Right atrium auricular region (tissue), 2 donors: Measurements from ENCODE around the gene IGSF21. TPM values are rescaled to one million over a fixed set of nuclear protein-coding genes. Genes with fewer than 3 reads are reported as not detected.

ENCODE experiments used
- DNase-seq: peaks from one replicate; pipeline ENCODE4 v3.0.0-alpha.2; 2019; ENCODE audit warnings: low spot score
- H3K27ac ChIP-seq, 2 donors: fragments of 200-600 bp; sonication (generic); 1 replicate in 1 of 2; 2 replicates in 1 of 2; pipeline ENCODE4 v1.5.1; 2016 to 2019
- H3K27me3 ChIP-seq, 2 donors: fragments of 200-600 bp; sonication (generic); one replicate each; pipeline versions ENCODE4 v1.5.1 to v1.6.0; 2017 to 2019
- H3K36me3 ChIP-seq: fragments of 200-600 bp; sonication (generic); one replicate; pipeline ENCODE4 v1.5.1; 2016
- H3K4me1 ChIP-seq, 2 donors: fragments of 200-600 bp; sonication (generic); one replicate each; pipeline versions ENCODE4 v1.5.1 to v1.6.0; 2017 to 2019
- H3K4me3 ChIP-seq, 2 donors: fragments of 200-600 bp; sonication (generic); 1 replicate in 1 of 2; 2 replicates in 1 of 2; pipeline ENCODE4 v1.5.1; 2017 to 2019; ENCODE audit warnings: mild to moderate bottlenecking in 1 of 2, moderate library complexity in 1 of 2
- H3K9me3 ChIP-seq, 2 donors: fragments of 200-600 bp; sonication (generic); one replicate each; pipeline ENCODE4 v1.5.1; 2019
- total RNA-seq, 2 donors: library from RNA; depleted of rRNA; stranded (reverse); fragments of >200 nt; gene quantifications; one replicate each; pipeline ENCODE4 v1.1.0, GENCODE V29; 2016
- TF ChIP-seq, protein P1 (sequence below), 2 donors: fragments of 200-600 bp; sonication (generic); IDR thresholded peaks; one replicate each; pipeline ENCODE4 v1.5.1; 2019; ENCODE audit warnings: antibody characterized with exemption in 2 of 2

Gene IGSF21
- total RNA-seq, 2 donors from 2014 or later = 1.8 to 6.0 TPM

DNA sequence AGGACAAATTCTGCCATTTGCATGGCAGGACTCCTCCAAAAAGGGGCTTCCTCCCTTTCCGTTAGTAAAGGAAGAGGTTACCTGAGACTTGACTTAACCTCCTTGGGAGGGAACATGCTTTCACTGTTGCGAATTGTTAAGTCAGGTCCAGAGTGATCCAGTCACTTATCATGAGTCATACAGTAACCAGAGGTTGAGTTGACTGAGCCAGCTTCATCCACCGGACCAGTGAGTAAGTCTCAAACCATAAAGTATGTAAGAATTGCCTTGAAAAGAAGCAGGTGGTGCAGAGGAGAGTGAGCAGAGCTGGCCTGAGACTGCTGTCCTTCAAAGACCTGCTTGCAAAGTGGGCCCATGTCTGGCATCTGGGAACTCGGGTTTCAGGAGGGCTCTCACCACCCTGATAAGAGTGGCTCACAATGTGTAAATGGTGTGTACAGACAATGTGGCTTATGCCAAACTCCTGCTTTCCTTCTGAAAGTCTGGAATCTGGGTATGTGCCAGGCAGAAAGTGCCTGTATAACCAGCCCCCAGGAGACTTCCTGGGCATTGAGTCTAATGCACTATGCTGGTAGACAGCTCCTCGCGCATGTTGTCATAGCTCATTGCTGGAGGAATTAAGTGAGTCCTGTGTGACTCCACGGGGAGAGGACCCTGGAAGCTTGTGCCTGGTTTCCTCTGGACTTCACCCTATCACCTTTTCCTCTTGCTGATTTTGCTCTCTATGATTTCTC, 288.8 kb downstream of the IGSF21 start:
- DNase-seq = no peak

GRCh38 chr1:18397641-18398040, 290.0 kb downstream of the IGSF21 start:
- Histone ChIP-seq H3K27me3 (no peaks in the 10 kb centered on the region), H3K36me3 (no peaks in the 10 kb centered on the region), H3K9me3 (no peaks in the 10 kb centered on the region), H3K4me1 (no peaks in the 10 kb centered on the region), H3K4me3 (no peak overlapping the region), H3K27ac (no peak overlapping the region)
- DNase-seq = no peak
- TF ChIP-seq, protein P1, sequence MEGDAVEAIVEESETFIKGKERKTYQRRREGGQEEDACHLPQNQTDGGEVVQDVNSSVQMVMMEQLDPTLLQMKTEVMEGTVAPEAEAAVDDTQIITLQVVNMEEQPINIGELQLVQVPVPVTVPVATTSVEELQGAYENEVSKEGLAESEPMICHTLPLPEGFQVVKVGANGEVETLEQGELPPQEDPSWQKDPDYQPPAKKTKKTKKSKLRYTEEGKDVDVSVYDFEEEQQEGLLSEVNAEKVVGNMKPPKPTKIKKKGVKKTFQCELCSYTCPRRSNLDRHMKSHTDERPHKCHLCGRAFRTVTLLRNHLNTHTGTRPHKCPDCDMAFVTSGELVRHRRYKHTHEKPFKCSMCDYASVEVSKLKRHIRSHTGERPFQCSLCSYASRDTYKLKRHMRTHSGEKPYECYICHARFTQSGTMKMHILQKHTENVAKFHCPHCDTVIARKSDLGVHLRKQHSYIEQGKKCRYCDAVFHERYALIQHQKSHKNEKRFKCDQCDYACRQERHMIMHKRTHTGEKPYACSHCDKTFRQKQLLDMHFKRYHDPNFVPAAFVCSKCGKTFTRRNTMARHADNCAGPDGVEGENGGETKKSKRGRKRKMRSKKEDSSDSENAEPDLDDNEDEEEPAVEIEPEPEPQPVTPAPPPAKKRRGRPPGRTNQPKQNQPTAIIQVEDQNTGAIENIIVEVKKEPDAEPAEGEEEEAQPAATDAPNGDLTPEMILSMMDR (IDR thresholded peaks at IDR 0.05) = no peak

More for the DNA sequence above, 288.8 kb downstream of the IGSF21 start:
- no peak overlapping the region for H3K4me3 ChIP-seq
- H3K4me1 ChIP-seq = no peaks in the 10 kb centered on the region
- H3K27ac ChIP-seq = no peak overlapping the region
- no peaks in the 10 kb centered on the region for H3K9me3 ChIP-seq
- no peaks in the 10 kb centered on the region for H3K36me3 ChIP-seq
- TF ChIP-seq, protein P1 (IDR thresholded peaks at IDR 0.05) = no peak
- H3K27me3 ChIP-seq = no peaks in the 10 kb centered on the region

GRCh38 chr1:18398791-18399530, 291.4 kb downstream of the IGSF21 start:
- Histone ChIP-seq H3K9me3 (no peaks in the 10 kb centered on the region), H3K4me1 (no peaks in the 10 kb centered on the region), H3K4me3 (no peak overlapping the region), H3K36me3 (no peaks in the 10 kb centered on the region), H3K27me3 (no peaks in the 10 kb centered on the region), H3K27ac (no peak overlapping the region)
- DNase-seq = no peak
- TF ChIP-seq, protein P1 (IDR thresholded peaks at IDR 0.05) = no peak

GRCh38 chr1:18400347-18401102, 292.9 kb downstream of the IGSF21 start:
- Histone ChIP-seq H3K4me1 (no peaks in the 10 kb centered on the region), H3K36me3 (no peaks in the 10 kb centered on the region), H3K27me3 (no peaks in the 10 kb centered on the region), H3K27ac (no peak overlapping the region), H3K9me3 (no peaks in the 10 kb centered on the region), H3K4me3 (no peak overlapping the region)
- TF ChIP-seq, protein P1 (IDR thresholded peaks at IDR 0.05) = no peak
- no peak for DNase-seq

DNA sequence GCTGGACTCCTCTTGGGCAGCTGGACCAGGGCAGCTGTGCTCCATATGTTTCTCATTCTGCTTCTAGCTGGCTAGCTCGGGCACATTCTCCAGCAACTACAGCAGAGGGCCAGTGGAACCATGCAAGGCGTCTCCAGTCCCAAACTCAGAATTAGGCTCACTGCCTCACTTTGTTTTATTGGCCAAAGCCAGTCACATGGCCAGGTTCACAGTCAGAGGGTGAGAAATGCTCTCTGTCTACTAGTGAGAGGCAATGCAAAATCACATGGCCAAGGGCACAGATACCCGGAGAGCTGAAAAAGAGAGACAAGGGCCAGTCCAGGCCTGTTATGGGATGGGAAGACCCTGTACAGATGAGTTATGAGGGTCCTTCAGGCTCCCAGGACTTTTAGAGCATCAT, 294.3 kb downstream of the IGSF21 start:
- no peak overlapping the region for H3K27ac ChIP-seq
- H3K4me1 ChIP-seq = no peaks in the 10 kb centered on the region
- H3K36me3 ChIP-seq = no peaks in the 10 kb centered on the region
- TF ChIP-seq, protein P1 (IDR thresholded peaks at IDR 0.05) = no peak
- H3K9me3 ChIP-seq = no peaks in the 10 kb centered on the region
- DNase-seq = no peak
- no peaks in the 10 kb centered on the region for H3K27me3 ChIP-seq
- no peak overlapping the region for H3K4me3 ChIP-seq
